ENCODE measurements around the gene HMGA1. TPM values are rescaled to one million over a fixed set of nuclear protein-coding genes. Genes with fewer than 3 reads are reported as not detected.

The HMGA1 gene
- total RNA-seq, 1 experiment from 2014 or later, result 48.4 TPM

DNA sequence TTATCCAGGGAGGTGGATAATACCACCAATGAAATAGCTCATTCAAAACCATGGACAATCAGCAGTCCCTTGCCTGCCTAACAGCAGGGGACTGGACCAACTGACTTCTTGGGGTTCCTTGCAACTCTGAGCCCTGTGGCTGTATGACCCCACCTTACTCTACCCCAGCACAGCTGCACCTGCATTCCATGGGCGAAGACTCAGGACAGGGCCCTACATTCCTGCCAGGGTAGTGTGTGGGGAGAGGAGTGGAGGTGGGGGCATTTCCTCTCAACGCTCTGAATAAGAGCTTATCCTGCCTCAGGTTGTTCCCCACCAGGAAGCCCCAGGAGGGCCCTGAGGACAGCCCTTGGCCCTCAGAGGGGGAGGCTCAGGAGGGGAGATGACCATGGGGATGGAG, 30.8 kb upstream of the HMGA1 start:
- DNase-seq (ENCODE audit: low read depth in 1 of 2, low spot score in 2 of 2), result no peak
- H3K36me3 ChIP-seq, result no peaks in the 10 kb centered on the region
- no peak overlapping the region for H3K4me3 ChIP-seq
- no peak overlapping the region for H3K27ac ChIP-seq
- no peaks in the 10 kb centered on the region for H3K27me3 ChIP-seq (replicated peaks)
- H3K9me3 ChIP-seq (replicated peaks), result no peaks in the 10 kb centered on the region
- H3K4me1 ChIP-seq (replicated peaks), result peaks cover 12% of the 10 kb centered on the region

DNA sequence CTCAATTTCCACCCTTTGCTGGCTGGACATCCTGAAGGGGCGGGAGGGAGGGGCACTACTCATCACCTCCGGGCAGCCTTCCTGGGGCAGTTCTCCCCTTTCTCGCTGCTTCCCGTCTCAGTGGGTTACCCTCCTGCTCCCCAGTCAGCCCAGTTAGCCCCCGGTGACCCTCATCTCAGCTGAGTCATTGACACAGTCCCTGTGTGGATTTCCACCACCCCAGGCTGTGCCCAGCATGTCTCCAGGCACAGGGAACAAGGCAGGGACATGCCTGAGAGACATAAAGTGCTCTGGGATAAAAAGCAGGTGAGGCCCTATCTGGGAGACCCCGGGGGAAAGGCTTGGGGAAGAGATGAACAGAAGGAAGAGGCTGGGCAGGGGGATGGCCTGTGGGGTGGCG, 29.9 kb upstream of the HMGA1 start:
- Histone ChIP-seq H3K27me3 (replicated peaks) (no peaks in the 10 kb centered on the region), H3K4me3 (no peak overlapping the region)

DNA sequence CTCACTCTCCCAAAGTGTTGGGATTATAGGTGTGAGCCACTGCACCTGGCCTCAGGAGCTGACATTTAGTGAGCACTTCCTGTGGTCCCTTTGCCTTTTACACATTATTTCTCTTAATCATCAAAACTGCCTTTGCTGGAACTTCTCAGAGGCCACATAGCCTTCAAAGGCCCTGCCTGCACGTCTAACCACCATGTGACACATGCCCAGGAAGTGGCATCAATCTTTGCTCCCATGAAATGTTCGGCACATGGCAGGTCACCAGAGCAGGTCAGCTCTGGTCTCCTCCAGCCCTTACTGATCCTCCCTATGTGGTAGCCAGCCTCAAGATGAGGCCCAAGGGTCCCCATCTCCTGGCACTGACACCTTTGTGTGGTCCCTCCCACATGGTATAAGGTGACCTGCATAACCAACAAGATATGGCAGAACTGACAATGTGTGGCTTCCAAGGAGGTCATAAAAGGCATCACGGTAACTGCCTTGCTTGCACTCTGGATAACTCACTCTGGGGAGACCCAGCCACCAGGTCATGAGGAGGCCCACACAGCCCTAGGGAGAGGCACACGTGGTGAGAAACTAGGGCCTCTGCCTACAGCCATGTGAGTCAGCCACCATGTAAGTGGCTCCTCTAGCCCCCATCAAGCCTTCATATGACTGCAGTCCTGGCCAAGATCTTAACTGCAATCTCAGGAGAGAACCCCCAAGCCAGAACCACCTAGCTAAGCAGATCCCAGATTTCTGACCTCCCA, 28.8 kb upstream of the HMGA1 start:
- no peaks in the 10 kb centered on the region for H3K36me3 ChIP-seq
- peaks cover under 1% of the 10 kb centered on the region for H3K4me1 ChIP-seq (replicated peaks)
- no peaks in the 10 kb centered on the region for H3K9me3 ChIP-seq (replicated peaks)
- no peak overlapping the region for H3K4me3 ChIP-seq
- H3K27me3 ChIP-seq (replicated peaks), result no peaks in the 10 kb centered on the region
- DNase-seq (ENCODE audit: low read depth in 1 of 2, low spot score in 2 of 2), result no peak
- no peak overlapping the region for H3K27ac ChIP-seq

More for the DNA sequence above, 29.9 kb upstream of the HMGA1 start:
- Histone ChIP-seq H3K9me3 (replicated peaks) (no peaks in the 10 kb centered on the region), H3K27ac (no peak overlapping the region), H3K4me1 (replicated peaks) (peaks cover 4% of the 10 kb centered on the region), H3K36me3 (no peaks in the 10 kb centered on the region)
- DNase-seq (ENCODE audit: low read depth in 1 of 2, low spot score in 2 of 2), result no peak

DNA sequence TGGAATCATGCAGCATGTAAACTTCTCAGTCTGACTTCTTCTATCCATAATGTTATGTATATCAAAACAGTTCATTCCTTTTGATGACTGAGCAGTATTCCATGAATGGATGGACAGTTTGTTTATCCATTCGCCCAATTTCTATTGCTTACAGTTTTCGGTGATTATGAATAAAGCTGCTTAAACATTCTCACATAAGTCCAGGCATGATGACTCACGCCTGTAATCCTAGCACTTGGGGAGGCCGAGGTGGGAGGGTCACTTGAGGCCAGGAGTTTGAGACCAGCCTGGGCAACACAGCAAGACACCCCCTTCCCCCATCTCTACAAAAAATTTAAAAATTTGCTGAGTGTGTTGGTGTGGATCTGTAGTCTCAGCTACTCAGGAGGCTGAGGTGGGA, 22.9 kb upstream of the HMGA1 start:
- Histone ChIP-seq H3K4me3 (no peak overlapping the region), H3K27ac (no peak overlapping the region), H3K4me1 (replicated peaks) (peaks cover 23% of the 10 kb centered on the region), H3K36me3 (no peaks in the 10 kb centered on the region), H3K27me3 (replicated peaks) (no peaks in the 10 kb centered on the region), H3K9me3 (replicated peaks) (no peaks in the 10 kb centered on the region)
- DNase-seq (ENCODE audit: low read depth in 1 of 2, low spot score in 2 of 2), result peak in 1 of 2 experiments; percentile 41

DNA sequence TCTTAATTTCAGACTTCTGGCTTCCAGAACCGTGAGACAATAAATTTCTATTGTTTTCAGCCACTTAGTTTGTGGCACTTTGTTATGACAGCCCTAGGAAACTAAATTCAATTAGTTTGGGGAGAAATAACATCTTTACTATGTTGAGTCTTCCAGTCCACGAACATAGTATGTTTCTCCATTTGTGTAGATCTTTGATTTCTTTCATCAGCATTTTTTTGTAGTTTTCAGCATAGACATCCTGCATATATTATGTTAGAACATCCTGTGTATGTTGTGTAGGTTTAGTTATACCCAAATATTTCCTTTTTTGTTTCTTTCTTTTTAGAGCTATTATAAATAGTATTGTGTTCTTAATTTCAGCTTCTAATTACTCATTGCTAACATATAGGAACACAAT, 18.0 kb upstream of the HMGA1 start:
- Histone ChIP-seq H3K27me3 (replicated peaks) (no peaks in the 10 kb centered on the region), H3K4me1 (replicated peaks) (peaks cover 21% of the 10 kb centered on the region), H3K36me3 (no peaks in the 10 kb centered on the region), H3K9me3 (replicated peaks) (no peaks in the 10 kb centered on the region), H3K4me3 (no peak overlapping the region), H3K27ac (no peak overlapping the region)
- no peak for DNase-seq (ENCODE audit: low read depth in 1 of 2, low spot score in 2 of 2)

DNA sequence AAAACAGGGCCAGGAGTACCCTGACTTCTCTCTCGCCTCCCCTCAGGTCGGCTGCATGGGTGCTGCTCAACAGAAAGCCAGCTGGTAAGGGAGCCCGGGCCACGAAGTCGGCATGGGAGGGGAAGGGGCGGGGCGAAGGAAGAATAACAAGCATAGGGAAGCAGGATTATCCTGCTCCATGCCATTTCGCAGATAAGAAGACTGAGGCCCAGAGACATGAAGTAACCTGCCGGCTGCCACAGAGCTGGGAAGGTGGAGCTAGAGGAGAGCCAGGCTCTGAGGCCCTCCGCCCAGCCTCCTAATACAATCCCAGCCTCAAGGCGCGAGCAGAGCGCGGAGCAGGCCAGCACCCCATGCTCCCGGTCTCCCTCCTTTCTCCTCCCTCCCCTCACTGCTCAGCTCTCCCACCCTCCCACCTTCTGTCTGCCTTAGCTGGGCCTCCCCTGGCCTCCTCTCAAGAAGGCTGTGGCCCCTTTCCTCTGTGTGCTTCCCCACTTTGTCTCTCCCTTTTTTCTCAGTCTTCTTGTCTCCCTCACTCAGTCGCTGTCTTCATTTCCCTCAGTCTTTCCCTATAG, 13.2 kb upstream of the HMGA1 start:
- no peak for DNase-seq (ENCODE audit: low read depth in 1 of 2, low spot score in 2 of 2)
- Histone ChIP-seq H3K9me3 (replicated peaks) (no peaks in the 10 kb centered on the region), H3K4me3 (peak overlapping the region; percentile 47; the same call in 1 of the 2 replicates)

DNA sequence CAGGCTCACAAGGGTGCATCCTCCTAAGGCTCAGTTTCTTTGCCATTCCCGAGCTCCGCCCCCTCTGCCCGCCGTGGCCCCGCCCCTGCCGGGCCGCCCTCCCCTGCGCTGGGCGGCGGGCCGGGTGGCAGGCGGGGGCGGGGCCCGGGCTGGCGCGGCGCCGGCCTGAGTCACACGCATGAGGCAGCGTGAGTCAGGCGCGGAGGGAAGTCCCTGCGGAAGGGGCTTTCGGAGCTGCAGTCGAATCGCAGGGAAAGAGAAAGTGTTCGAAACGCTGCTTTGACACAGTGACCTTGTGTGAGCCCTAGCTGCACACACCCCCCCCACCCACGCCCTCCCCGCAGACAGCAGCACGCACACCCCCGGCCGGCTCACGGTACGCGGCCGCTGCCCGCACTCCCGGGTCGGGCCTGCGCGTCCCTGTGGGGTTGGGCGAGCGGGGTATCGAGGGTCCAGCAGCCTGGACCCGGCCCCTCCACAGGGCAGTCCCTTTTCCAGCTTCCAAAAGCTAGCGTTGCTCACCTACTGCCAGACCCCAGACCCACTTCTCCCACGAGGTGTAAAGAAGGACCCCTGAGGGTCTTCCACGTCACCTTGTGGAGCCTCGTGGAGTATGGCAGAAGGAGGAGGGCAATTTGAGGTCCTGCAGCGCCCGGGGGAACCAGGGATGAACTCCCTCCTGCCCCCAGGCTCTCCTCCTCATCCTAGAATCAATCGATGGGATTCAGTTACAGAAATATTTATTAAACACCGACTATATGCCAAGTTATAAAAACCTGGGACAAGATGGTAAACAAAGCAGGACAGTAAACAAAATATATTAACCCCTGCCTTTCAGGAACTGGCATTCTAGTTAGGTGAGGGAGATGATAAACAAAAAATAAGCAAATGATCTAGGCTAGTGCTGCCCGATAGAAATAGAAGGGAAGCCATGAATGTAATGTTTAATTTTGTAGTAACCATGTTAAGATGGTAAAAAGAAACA, 12.4 kb upstream of the HMGA1 start:
- peaks cover 34% of the 10 kb centered on the region for H3K4me1 ChIP-seq (replicated peaks)
- peak overlapping the region; percentile 85 for H3K27ac ChIP-seq
- DNase-seq (ENCODE audit: low read depth in 1 of 2, low spot score in 2 of 2), result peak; percentile 81 to 94
- H3K27me3 ChIP-seq (replicated peaks), result no peaks in the 10 kb centered on the region
- no peaks in the 10 kb centered on the region for H3K36me3 ChIP-seq
- no peaks in the 10 kb centered on the region for H3K9me3 ChIP-seq (replicated peaks)
- H3K4me3 ChIP-seq, result peak overlapping the region; percentile 47

More for the DNA sequence above, 13.2 kb upstream of the HMGA1 start:
- Histone ChIP-seq H3K27ac (no peak overlapping the region), H3K27me3 (replicated peaks) (no peaks in the 10 kb centered on the region), H3K4me1 (replicated peaks) (peaks cover 26% of the 10 kb centered on the region), H3K36me3 (no peaks in the 10 kb centered on the region)

DNA sequence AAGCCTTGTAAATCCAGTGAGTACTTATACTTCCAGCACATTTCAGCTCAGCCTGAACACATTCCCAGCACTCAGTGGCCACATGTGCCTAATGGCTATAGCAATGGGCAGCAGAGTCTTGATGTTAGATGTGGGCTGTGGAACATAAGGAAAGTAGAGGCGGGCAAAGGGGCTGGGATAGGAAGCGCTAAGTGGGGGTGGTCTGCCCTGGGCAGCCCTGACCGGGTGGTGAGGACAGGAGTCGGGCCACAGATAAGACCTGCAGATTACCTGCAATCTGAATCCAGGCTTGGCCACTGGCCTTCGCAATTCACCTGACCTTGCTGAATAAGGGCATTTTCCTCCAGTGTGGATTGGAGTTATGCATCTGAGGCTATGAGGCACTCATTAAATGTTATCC, 11.1 kb upstream of the HMGA1 start:
- Histone ChIP-seq H3K9me3 (replicated peaks) (no peaks in the 10 kb centered on the region), H3K4me3 (no peak overlapping the region), H3K27ac (no peak overlapping the region), H3K36me3 (no peaks in the 10 kb centered on the region), H3K4me1 (replicated peaks) (peaks cover 37% of the 10 kb centered on the region), H3K27me3 (replicated peaks) (no peaks in the 10 kb centered on the region)
- DNase-seq (ENCODE audit: low read depth in 1 of 2, low spot score in 2 of 2), result no peak

DNA sequence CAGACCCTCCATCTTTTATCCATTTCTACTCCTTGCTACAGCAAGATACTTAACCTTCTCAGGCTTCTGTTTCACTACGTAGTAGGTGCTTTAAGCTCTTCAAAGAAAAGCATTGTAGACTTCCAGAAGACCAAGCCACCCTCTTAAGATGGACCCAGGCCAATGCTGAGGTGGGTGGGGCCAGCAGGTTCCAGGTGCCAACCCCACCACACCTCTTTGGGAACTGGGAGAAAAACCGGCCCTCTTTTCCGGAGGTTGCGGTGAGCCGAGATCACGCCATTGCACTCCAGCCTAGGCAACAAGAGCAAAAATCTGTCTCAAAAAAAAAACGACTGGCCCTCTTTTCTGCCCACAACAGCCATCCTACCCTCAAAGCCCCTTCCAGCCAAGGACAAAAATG, 10.6 kb upstream of the HMGA1 start:
- Histone ChIP-seq H3K27me3 (replicated peaks) (no peaks in the 10 kb centered on the region), H3K4me1 (replicated peaks) (peaks cover 37% of the 10 kb centered on the region), H3K9me3 (replicated peaks) (no peaks in the 10 kb centered on the region), H3K27ac (no peak overlapping the region), H3K36me3 (no peaks in the 10 kb centered on the region), H3K4me3 (no peak overlapping the region)
- DNase-seq (ENCODE audit: low read depth in 1 of 2, low spot score in 2 of 2), result no peak

DNA sequence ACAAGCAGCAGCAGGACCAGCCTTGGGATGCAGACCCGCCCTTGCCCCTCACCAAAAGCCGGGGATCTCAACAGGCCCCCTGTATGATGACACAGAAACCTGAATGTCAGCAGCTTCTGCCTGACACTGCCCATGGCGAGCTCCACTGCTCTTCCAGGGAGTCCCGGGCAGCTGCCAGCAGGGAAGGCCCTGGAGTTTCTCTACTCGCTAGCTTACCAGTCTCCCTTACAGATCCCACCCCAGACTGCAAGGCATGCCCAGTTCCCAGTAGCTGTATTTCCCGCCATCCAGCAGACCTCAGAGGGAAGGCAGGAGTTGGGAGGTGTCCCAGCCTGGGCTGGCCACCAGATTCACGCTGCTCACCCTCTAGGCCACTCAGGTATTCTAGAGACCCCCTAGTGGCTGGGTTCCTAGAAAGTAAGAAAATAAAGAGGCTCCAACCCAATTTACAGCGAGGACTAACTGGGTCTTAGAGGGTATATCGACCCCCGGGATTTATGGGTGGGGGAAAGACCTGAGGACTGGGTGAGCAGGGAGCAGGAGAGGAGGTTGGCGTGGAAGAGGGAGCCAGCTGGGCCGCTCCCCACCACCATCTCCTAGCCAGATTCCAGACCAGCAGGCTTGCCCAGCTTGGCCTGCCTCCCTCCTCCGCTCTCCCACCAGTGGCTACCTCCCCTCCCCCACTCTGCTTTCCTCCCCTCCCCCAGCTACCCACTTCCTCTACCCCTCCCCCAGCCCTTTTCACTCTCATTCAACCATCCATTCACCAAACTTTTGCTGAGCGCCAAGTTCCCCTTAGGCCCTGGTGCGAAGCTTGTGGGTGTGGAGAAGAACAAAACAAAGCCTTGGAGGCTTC, 9.7 kb upstream of the HMGA1 start:
- no peaks in the 10 kb centered on the region for H3K27me3 ChIP-seq (replicated peaks)
- no peaks in the 10 kb centered on the region for H3K36me3 ChIP-seq
- H3K9me3 ChIP-seq (replicated peaks), result no peaks in the 10 kb centered on the region
- no peak for DNase-seq (ENCODE audit: low read depth in 1 of 2, low spot score in 2 of 2)
- no peak overlapping the region for H3K4me3 ChIP-seq
- H3K27ac ChIP-seq, result no peak overlapping the region
- H3K4me1 ChIP-seq (replicated peaks), result peaks cover 37% of the 10 kb centered on the region

DNA sequence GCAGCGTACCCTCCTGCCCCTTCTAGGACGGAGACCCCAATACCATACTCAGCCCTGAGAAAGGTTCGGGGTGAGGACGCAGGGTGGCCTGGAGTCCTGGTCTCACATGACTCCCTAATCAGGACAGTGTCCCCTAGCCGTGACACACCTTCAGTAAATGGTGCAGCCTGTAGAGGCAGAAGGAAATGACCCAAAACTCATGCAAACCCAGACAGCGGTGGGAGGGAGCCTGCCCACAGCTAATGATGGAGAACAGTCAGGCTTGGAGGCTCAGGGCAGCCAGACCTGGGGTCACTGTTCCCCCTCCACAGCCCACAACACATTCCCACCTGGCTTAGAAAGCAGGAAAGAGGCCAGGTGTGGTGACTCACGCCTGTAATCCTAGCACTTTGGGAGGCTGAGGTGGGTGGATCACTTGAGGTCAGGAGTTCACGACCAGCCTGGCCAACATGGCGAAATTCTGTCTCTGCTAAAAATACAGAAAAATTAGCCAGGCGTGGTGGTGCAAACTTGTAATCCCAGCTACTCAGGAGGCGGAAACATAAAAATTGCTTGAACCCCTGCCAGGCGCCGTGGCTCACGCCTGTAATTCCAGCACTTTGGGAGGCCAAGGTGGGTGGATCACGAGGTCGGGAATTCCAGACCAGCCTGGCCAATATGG, 8.8 kb upstream of the HMGA1 start:
- no peak overlapping the region for H3K4me3 ChIP-seq
- no peak overlapping the region for H3K27ac ChIP-seq
- H3K27me3 ChIP-seq (replicated peaks), result no peaks in the 10 kb centered on the region
- H3K36me3 ChIP-seq, result no peaks in the 10 kb centered on the region
- no peak for DNase-seq (ENCODE audit: low read depth in 1 of 2, low spot score in 2 of 2)
- H3K4me1 ChIP-seq (replicated peaks), result peaks cover 37% of the 10 kb centered on the region
- no peaks in the 10 kb centered on the region for H3K9me3 ChIP-seq (replicated peaks)

DNA sequence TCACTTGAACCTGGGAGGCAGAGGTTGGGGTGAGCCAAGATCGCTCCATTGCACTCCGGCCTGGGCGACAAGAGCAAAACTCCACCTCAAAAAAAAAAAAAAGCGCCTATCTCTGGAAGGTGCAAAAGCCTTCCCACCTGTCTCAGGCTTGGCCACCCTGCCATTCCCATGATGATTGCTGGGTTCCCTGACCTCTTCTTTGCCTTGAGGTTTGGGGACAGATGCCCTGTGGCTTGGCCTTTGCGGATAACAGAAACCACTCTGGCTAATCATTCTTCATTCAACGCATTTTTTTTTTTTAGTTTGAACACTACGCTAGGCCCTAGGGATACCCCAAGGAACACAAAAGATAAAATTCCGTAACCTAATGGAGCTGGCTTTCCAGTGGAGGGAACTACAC, 6.8 kb upstream of the HMGA1 start:
- no peaks in the 10 kb centered on the region for H3K36me3 ChIP-seq
- H3K4me1 ChIP-seq (replicated peaks), result peaks cover 22% of the 10 kb centered on the region
- no peak overlapping the region for H3K27ac ChIP-seq
- no peaks in the 10 kb centered on the region for H3K9me3 ChIP-seq (replicated peaks)
- no peak overlapping the region for H3K4me3 ChIP-seq
- DNase-seq (ENCODE audit: low read depth in 1 of 2, low spot score in 2 of 2), result no peak
- H3K27me3 ChIP-seq (replicated peaks), result no peaks in the 10 kb centered on the region
